NCI-H1048 (cell line): ENCODE data around the gene SHISA7.
"Not testable (repeated sequence)": the region's sequence is repeated elsewhere in the genome, so short reads cannot be mapped to it uniquely, and the experiment has no call there.

Source experiments
- DNase-seq: peaks from one replicate; lab custom pipeline; 2025; lab: John Stamatoyannopoulos, UW

The SHISA7 gene

GRCh38 chr19:55446060-55446459 is 3.0 kb upstream of the SHISA7 start:
- no peak for DNase-seq

- DNase-seq: no peak
Observed at GRCh38 chr19:55444646-55445045, 1.5 kb upstream of the SHISA7 start.

GRCh38 chr19:55443824-55444480 is 852 bp upstream of the SHISA7 start:
- no peak for DNase-seq

- DNase-seq: no peak
Observed at GRCh38 chr19:55442372-55442961, 633 bp downstream of the SHISA7 start.

- DNase-seq: no peak
Observed at GRCh38 chr19:55441692-55442321, 1.3 kb downstream of the SHISA7 start.

- no peak for DNase-seq
Observed at GRCh38 chr19:55441319-55441691, 1.8 kb downstream of the SHISA7 start.

GRCh38 chr19:55440411-55441105 is 2.5 kb downstream of the SHISA7 start:
- DNase-seq: no peak

GRCh38 chr19:55439052-55439451 is 4.0 kb downstream of the SHISA7 start:
- no peak for DNase-seq

GRCh38 chr19:55437410-55437809 is 5.7 kb downstream of the SHISA7 start:
- peak; percentile 39 for DNase-seq

- no peak for DNase-seq
Observed at GRCh38 chr19:55436847-55437246, 6.3 kb downstream of the SHISA7 start.

GRCh38 chr19:55435020-55435419 is 8.1 kb downstream of the SHISA7 start:
- no peak for DNase-seq

- no peak for DNase-seq
Observed at GRCh38 chr19:55434356-55434919, 8.7 kb downstream of the SHISA7 start.

- DNase-seq: no peak
Observed at GRCh38 chr19:55433292-55433691, 9.8 kb downstream of the SHISA7 start.

GRCh38 chr19:55432241-55432959 is 10.7 kb downstream of the SHISA7 start:
- no peak for DNase-seq

GRCh38 chr19:55431183-55431582 is 11.9 kb downstream of the SHISA7 start:
- no peak for DNase-seq

GRCh38 chr19:55426042-55426441 is 17.1 kb downstream of the SHISA7 start:
- DNase-seq: no peak

- DNase-seq: no peak
Observed at GRCh38 chr19:55424518-55424917, 18.6 kb downstream of the SHISA7 start.

GRCh38 chr19:55423225-55424005 is 19.7 kb downstream of the SHISA7 start:
- DNase-seq: no peak

- DNase-seq: not testable (repeated sequence)
Observed at GRCh38 chr19:55421281-55421680, 21.8 kb downstream of the SHISA7 start.

- DNase-seq: no peak
Observed at GRCh38 chr19:55419624-55420236, 23.4 kb downstream of the SHISA7 start.

GRCh38 chr19:55419103-55419502 is 24.0 kb downstream of the SHISA7 start:
- DNase-seq: no peak
